Stomach (tissue), 9 donors: Measurements from ENCODE around the gene PEDS1. TPM values are rescaled to one million over a fixed set of nuclear protein-coding genes. Genes with fewer than 3 reads are reported as not detected.
A peak's percentile ranks its signal among the peaks of the same experiment; 100 is the strongest.

Source experiments
- DNase-seq, 2 donors: peaks; one replicate each; pipeline versions ENCODE4 v3.0.0 to v3.0.0-alpha.2; 2013 to 2019
- H3K27ac ChIP-seq, 5 donors: fragments of 200-600 bp in 4 of 5; sonication (generic) in 4 of 5; one replicate each; pipeline ENCODE4 v1.5.1; 2013 to 2019; ENCODE audit warnings: mild to moderate bottlenecking in 1 of 5, moderate library complexity in 1 of 5
- H3K27me3 ChIP-seq, 3 donors: fragments of 200-600 bp; sonication (generic); one replicate each; pipeline ENCODE4 v1.5.1; 2017 to 2019; ENCODE audit warnings: mixed run types in 1 of 3
- H3K36me3 ChIP-seq, 4 donors: fragments of 200-600 bp; sonication (generic); 1 replicate in 3 of 4; 2 replicates in 1 of 4; pipeline ENCODE4 v1.5.1; 2016 to 2019
- H3K4me1 ChIP-seq, 4 donors: fragments of 200-600 bp; sonication (generic); one replicate each; pipeline ENCODE4 v1.5.1; 2016 to 2019
- H3K4me3 ChIP-seq, 4 donors: fragments of 200-600 bp; sonication (generic) in 3 of 4; one replicate each; pipeline ENCODE4 v1.5.1; 2016 to 2019; ENCODE audit warnings: mild to moderate bottlenecking in 1 of 4
- H3K9me3 ChIP-seq, 4 donors: fragments of 200-600 bp; sonication (generic); one replicate each; pipeline ENCODE4 v1.5.1; 2016 to 2019
- EP300 ChIP-seq: sonication (generic); formaldehyde crosslinking; IDR thresholded peaks from one replicate; pipeline ENCODE4 v1.6.1; 2017; ENCODE audit warnings: antibody characterized with exemption
- POLR2A ChIP-seq, 4 donors: fragments of 450-650 bp; IDR thresholded peaks; one replicate each; pipeline ENCODE4 v1.6.1; 2016; ENCODE audit warnings: antibody characterized with exemption in 4 of 4, control low read depth in 2 of 4, mild to moderate bottlenecking in 1 of 4, moderate library complexity in 1 of 4
- POLR2AphosphoS5 ChIP-seq, 3 donors: sonication (generic); formaldehyde crosslinking; IDR thresholded peaks; one replicate each; pipeline ENCODE4 v1.6.1; 2016; ENCODE audit warnings: antibody characterized with exemption in 3 of 3
- WGBS, 5 donors: extraction: QIAGEN DNeasy Blood & Tissue Kit in 3 of 5; methylation state at CpG; one replicate each; pipeline versions ENCODE4 v1.1.5 to v1.1.7; 2013 to 2018; 5-methylcytosine and 5-hydroxymethylcytosine counted together
- intact Hi-C: fragments of 100-400 bp; cut with DNase I; formaldehyde crosslinking; loops from one replicate; pipeline ENCODE4 v1.15.1; 2023; ENCODE audit warnings: low total_unique reads
- polyA plus RNA-seq, 3 donors: library from polyadenylated mRNA; stranded (reverse); fragments of 200-250 nt; gene quantifications; one replicate each; pipeline ENCODE4 v1.2.3, GENCODE V29; 2013
- total RNA-seq, 5 donors: library from RNA; depleted of rRNA; stranded (reverse); fragments of >200 nt; gene quantifications; one replicate each; pipeline versions ENCODE4 v1.1.0 to v1.2.3, GENCODE V29; 2014 to 2016
- TF ChIP-seq, protein P1 (sequence below), 7 experiments: fragments of 450-650 bp in 4 of 7; fragments of 200-600 bp in 3 of 7; sonication (generic) in 3 of 7; IDR thresholded peaks; one replicate each; pipeline ENCODE4 v1.5.1; 2016 to 2019; ENCODE audit warnings: antibody characterized with exemption in 7 of 7, control low read depth in 2 of 7, mild to moderate bottlenecking in 1 of 7
- donor health status: healthy with polysubstance abuse.
- donor health status: Bipolar disorder and iron deficiency.
- donor health status: healthy.

Gene PEDS1
- total and polyA plus RNA-seq, 8 donors: 1.8 to 79.4 (median 17.5) TPM

DNA sequence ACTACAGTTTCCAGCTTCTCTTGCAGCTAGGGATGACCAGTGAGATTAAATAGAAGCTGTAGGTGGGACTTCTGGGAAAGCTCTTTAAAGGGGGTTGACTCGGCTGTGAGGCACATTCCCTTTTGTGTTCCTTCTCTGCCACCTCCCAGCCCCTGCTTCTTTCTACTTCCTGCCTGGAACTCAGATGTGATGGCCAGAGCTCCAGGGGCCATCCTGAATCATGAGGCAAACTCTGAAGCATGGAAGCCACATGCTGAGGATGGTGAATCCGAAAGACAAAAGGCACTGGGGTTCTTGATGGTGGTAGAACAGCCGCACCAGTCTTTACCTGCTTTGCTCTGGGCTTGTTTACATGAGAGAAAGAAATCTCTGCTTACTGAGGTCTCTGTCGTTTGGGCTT, 46.2 kb upstream of the PEDS1 start:
- Histone ChIP-seq H3K4me1 (peaks cover 0 to 26% (median 4%) of the 10 kb centered on the region in 4 donors), H3K36me3 (peaks cover 0 to 12% (median 4%) of the 10 kb centered on the region in 4 donors), H3K9me3 (peaks cover 0 to 4% (median 2%) of the 10 kb centered on the region in 4 donors), H3K27me3 (no peaks in the 10 kb centered on the region), H3K27ac (no peak overlapping the region), H3K4me3 (no peak overlapping the region)
- intact Hi-C loops: no loop called here
- TF ChIP-seq POLR2AphosphoS5 (IDR thresholded peaks at IDR 0.05) (no peak), EP300 (no peak), POLR2A (IDR thresholded peaks at IDR 0.05) (no peak)
- TF ChIP-seq, protein P1, sequence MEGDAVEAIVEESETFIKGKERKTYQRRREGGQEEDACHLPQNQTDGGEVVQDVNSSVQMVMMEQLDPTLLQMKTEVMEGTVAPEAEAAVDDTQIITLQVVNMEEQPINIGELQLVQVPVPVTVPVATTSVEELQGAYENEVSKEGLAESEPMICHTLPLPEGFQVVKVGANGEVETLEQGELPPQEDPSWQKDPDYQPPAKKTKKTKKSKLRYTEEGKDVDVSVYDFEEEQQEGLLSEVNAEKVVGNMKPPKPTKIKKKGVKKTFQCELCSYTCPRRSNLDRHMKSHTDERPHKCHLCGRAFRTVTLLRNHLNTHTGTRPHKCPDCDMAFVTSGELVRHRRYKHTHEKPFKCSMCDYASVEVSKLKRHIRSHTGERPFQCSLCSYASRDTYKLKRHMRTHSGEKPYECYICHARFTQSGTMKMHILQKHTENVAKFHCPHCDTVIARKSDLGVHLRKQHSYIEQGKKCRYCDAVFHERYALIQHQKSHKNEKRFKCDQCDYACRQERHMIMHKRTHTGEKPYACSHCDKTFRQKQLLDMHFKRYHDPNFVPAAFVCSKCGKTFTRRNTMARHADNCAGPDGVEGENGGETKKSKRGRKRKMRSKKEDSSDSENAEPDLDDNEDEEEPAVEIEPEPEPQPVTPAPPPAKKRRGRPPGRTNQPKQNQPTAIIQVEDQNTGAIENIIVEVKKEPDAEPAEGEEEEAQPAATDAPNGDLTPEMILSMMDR (IDR thresholded peaks at IDR 0.05): no peak
- 77 to 86% (median 81%) methylated on average over 4 of the region's 4 CpGs for WGBS, 5 donors
- DNase-seq: no peak

DNA sequence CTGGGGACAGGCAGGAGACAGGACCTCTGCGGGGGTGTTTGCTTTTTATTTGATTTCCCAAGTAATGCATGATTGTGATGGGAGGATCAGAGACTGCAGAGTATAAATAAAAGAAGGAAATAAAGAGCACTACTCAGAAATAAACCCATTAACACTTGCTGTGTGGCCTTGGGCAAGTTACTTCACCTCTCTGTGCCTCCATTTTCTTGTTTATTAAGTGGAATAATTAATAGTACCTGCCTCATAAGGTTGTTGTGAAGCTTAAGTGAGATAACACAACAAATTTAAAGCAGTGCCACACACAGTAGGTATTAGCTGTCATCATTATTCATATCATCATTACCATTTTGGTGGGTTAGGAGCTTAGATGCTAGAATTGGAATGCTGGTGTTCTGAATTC, 45.2 kb upstream of the PEDS1 start:
- intact Hi-C loops: no loop called here

DNA sequence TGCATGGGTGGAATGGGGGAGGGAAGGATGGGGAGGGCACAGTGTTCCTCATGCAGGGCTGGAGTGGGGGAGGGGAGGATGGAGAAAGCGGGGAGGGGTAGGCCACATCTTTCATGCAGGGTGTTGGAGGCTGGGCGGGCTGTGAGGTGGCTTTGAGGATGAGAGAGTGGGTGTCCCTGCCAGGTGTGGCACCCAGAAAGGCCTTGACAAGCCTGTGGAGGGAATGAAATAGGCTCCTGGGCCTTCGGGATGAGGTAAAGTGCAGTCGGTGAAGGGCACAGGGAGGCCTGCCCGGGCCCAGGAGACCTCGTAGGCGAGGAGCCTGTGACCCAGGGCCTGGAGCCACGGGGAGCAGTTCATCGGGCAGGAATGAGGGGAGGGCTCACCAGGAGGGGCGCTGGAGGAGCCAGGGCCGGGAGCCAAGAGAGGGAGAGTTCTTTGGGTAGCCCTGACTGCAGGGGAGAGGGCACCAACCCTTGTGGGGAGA, 44.7 kb upstream of the PEDS1 start:
- Histone ChIP-seq H3K36me3 (peaks cover 10 to 25% (median 14%) of the 10 kb centered on the region in 4 donors), H3K27ac (no peak overlapping the region), H3K4me1 (peaks cover 13 to 41% (median 18%) of the 10 kb centered on the region in 4 donors), H3K9me3 (peaks cover 0 to 4% (median 2%) of the 10 kb centered on the region in 4 donors), H3K4me3 (no peak overlapping the region), H3K27me3 (no peaks in the 10 kb centered on the region)
- DNase-seq: no peak
- intact Hi-C loops: no loop called here
- TF ChIP-seq EP300 (no peak), POLR2AphosphoS5 (IDR thresholded peaks at IDR 0.05) (peak in 1 of 3 donors; percentile 36), POLR2A (IDR thresholded peaks at IDR 0.05) (no peak)
- TF ChIP-seq, protein P1 (IDR thresholded peaks at IDR 0.05): no peak
- 58 to 76% (median 62%) methylated on average over 11 of the region's 11 CpGs for WGBS, 5 donors

More for the DNA sequence above, 45.2 kb upstream of the PEDS1 start:
- H3K4me3 ChIP-seq: no peak overlapping the region
- 81 to 91% (median 87%) methylated on average over 1 of the region's 1 CpG for WGBS, 5 donors
- H3K4me1 ChIP-seq: peaks cover 8 to 36% (median 13%) of the 10 kb centered on the region in 4 donors
- H3K36me3 ChIP-seq: peaks cover 6 to 20% (median 9%) of the 10 kb centered on the region in 4 donors
- no peak for DNase-seq
- TF ChIP-seq POLR2AphosphoS5 (IDR thresholded peaks at IDR 0.05): no peak
- TF ChIP-seq POLR2A (IDR thresholded peaks at IDR 0.05): no peak
- TF ChIP-seq, protein P1 (IDR thresholded peaks at IDR 0.05): no peak
- peaks cover 0 to 4% (median 2%) of the 10 kb centered on the region in 4 donors for H3K9me3 ChIP-seq
- no peaks in the 10 kb centered on the region for H3K27me3 ChIP-seq
- H3K27ac ChIP-seq: no peak overlapping the region

DNA sequence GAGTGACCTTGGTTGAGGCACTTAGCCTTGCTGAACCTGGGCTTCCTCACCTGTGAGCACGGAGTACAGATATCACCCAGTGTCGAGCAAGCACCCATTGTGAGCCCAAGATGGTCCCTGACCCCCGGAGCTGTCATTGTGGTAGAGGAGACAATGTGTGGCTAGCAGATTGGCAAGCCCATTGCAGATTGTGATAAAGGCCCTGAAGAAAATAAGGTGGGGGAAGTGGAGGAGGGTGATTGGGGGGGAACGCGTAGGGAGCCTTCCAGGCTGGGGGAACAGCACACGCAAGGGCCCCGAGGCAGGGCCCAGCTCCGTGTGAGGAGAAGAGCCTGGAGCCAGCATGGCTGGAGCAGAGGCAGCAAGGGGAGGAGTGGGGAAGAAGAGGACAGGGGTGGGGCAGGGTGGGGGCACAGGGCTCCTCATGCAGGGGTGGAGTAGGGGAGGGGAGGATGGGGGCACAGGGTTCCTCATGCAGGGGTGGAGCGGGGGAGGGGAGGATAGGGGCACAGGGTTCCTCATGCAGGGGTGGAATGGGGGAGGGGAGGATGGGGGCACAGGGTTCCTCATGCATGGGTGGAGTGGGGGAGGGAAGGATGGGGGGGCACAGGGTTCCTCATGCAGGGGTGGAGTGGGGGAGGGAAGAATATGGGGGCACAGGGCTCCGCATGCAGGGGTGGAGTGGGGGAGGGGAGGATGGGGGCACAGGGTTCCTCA, 44.1 kb upstream of the PEDS1 start:
- Histone ChIP-seq H3K9me3 (peaks cover 0 to 4% (median 2%) of the 10 kb centered on the region in 4 donors), H3K36me3 (peaks cover 10 to 31% (median 18%) of the 10 kb centered on the region in 4 donors), H3K27me3 (no peaks in the 10 kb centered on the region), H3K4me1 (peaks cover 14 to 46% (median 24%) of the 10 kb centered on the region in 4 donors), H3K27ac (peak overlapping the region in 2 of 5 donors; percentile 46 to 53), H3K4me3 (no peak overlapping the region)
- TF ChIP-seq, protein P1 (IDR thresholded peaks at IDR 0.05): no peak
- TF ChIP-seq EP300 (no peak), POLR2AphosphoS5 (IDR thresholded peaks at IDR 0.05) (no peak), POLR2A (IDR thresholded peaks at IDR 0.05) (no peak)
- intact Hi-C loops: no loop called here
- no peak for DNase-seq
- WGBS, 5 donors: 62 to 89% (median 80%) methylated on average over 9 to 10 of the region's 10 CpGs
